Measurements from ENCODE around the gene COX4I1. TPM values are rescaled to one million over a fixed set of nuclear protein-coding genes. Genes with fewer than 3 reads are reported as not detected.

Gene COX4I1
- total and polyA plus RNA-seq, 7 donors: 627 to 1,800 (median 1,031) TPM

- intact Hi-C loops (cut with DNase I): loop anchor here (2.0 to 10.0 kb wide), 3 partner anchors 161 to 699 kb away; no protein-coding TSS in a partner anchor
- DNase-seq (no peak), ATAC-seq (no peak)
- Histone ChIP-seq H3K36me3 (ENCODE audit: insufficient read depth in 1 of 2, low read depth in 1 of 2) (no peaks in the 10 kb centered on the region), H3K27ac (no peak overlapping the region), H3K4me1 (no peaks in the 10 kb centered on the region), H3K4me3 (no peak overlapping the region), H3K9me3 (no peaks in the 10 kb centered on the region), H3K27me3 (ENCODE audit: insufficient read depth in 3 of 3, low read length in 2 of 3) (peaks cover 0 to 22% (median 3%) of the 10 kb centered on the region in 3 donors)
- WGBS, 3 donors: 99 to 100% (median 100%) methylated on average over 1 of the region's 1 CpG
- TF ChIP-seq, protein P1, sequence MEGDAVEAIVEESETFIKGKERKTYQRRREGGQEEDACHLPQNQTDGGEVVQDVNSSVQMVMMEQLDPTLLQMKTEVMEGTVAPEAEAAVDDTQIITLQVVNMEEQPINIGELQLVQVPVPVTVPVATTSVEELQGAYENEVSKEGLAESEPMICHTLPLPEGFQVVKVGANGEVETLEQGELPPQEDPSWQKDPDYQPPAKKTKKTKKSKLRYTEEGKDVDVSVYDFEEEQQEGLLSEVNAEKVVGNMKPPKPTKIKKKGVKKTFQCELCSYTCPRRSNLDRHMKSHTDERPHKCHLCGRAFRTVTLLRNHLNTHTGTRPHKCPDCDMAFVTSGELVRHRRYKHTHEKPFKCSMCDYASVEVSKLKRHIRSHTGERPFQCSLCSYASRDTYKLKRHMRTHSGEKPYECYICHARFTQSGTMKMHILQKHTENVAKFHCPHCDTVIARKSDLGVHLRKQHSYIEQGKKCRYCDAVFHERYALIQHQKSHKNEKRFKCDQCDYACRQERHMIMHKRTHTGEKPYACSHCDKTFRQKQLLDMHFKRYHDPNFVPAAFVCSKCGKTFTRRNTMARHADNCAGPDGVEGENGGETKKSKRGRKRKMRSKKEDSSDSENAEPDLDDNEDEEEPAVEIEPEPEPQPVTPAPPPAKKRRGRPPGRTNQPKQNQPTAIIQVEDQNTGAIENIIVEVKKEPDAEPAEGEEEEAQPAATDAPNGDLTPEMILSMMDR (IDR thresholded peaks at IDR 0.05): no peak
Measured at GRCh38 chr16:85823328-85823920, 23.9 kb downstream of the COX4I1 start.

DNA sequence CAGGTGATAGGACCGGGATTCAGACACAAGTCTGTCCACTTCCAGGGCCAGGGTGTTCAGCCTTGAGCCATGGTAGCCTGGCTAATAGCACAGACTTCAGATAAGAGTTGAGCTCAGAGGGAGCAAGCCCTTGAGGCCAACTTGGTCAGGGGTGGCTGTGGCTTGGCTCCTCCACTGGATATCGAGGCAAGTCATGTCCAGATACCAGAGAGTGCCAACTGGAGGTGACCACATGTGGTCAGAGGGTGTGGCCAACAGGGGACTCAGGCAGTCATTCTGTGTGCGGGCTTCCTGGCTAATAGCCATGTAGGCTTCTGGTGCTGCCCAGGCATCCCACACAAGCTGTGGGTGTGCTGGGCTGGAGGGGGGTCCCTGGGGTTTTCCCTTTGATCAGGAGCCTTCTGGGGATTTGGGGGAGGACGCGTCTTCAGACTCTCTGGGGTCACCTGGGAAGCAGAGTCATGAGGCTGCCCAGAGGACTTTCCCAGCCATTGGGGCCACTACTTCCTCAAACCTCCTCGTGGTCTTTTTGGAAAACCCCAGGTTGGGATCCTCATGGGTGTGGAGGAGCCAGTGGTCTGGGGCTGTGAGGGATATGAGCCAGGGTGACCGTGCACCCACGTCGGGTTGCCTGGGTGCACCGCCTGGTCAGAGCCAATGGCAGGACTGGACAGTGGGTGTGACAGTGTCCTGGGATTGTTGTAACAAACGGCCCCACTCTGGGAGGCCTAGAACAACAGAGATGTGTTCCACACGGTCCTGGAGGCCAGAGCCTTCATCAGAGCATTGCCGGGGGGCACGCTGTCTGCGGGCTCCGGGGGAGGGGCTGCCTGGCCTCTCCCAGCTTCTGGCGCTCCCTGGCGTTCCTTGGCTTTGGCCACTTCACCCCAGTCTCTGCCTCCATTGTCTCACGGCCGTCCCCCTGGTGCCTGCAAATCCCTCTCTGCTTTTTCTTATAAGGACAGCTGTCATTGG is 25.0 kb downstream of the COX4I1 start:
- Histone ChIP-seq H3K36me3 (ENCODE audit: insufficient read depth in 1 of 2, low read depth in 1 of 2) (no peaks in the 10 kb centered on the region), H3K4me1 (no peaks in the 10 kb centered on the region), H3K4me3 (no peak overlapping the region), H3K27me3 (ENCODE audit: insufficient read depth in 3 of 3, low read length in 2 of 3) (peaks cover 0 to 27% (median 3%) of the 10 kb centered on the region in 3 donors), H3K27ac (no peak overlapping the region), H3K9me3 (no peaks in the 10 kb centered on the region)
- 69 to 75% (median 73%) methylated on average over 20 of the region's 20 CpGs for WGBS, 3 donors
- DNase-seq (no peak), ATAC-seq (no peak)
- intact Hi-C loops (cut with DNase I): loop anchor here (5.0 to 10.0 kb wide), 2 partner anchors 160 to 698 kb away; no protein-coding TSS in a partner anchor
- TF ChIP-seq, protein P1 (IDR thresholded peaks at IDR 0.05): no peak

GRCh38 chr16:85825326-85825725 is 25.8 kb downstream of the COX4I1 start:
- TF ChIP-seq, protein P1 (IDR thresholded peaks at IDR 0.05): no peak
- no peaks in the 10 kb centered on the region for H3K36me3 ChIP-seq (ENCODE audit: insufficient read depth in 1 of 2, low read depth in 1 of 2)
- 50 to 54% (median 53%) methylated on average over 9 of the region's 9 CpGs for WGBS, 3 donors
- no peak for ATAC-seq
- intact Hi-C loops (cut with DNase I): loop anchor here in 1 of 2 donors (10.0 kb wide), 1 partner anchor 159 kb away; no protein-coding TSS in a partner anchor
- H3K9me3 ChIP-seq: no peaks in the 10 kb centered on the region
- H3K27ac ChIP-seq: no peak overlapping the region
- H3K4me1 ChIP-seq: no peaks in the 10 kb centered on the region
- H3K4me3 ChIP-seq: no peak overlapping the region
- DNase-seq: no peak
- peaks cover 0 to 30% (median 7%) of the 10 kb centered on the region in 3 donors for H3K27me3 ChIP-seq (ENCODE audit: insufficient read depth in 3 of 3, low read length in 2 of 3)

- H3K27ac ChIP-seq: no peak overlapping the region
- no peak for DNase-seq
- 81 to 84% (median 81%) methylated on average over 16 of the region's 16 CpGs for WGBS, 3 donors
- no peaks in the 10 kb centered on the region for H3K4me1 ChIP-seq
- H3K36me3 ChIP-seq (ENCODE audit: insufficient read depth in 1 of 2, low read depth in 1 of 2): no peaks in the 10 kb centered on the region
- TF ChIP-seq, protein P1 (IDR thresholded peaks at IDR 0.05): no peak
- no peak for ATAC-seq
- H3K4me3 ChIP-seq: no peak overlapping the region
- peaks cover 0 to 41% (median 9%) of the 10 kb centered on the region in 3 donors for H3K27me3 ChIP-seq (ENCODE audit: insufficient read depth in 3 of 3, low read length in 2 of 3)
- H3K9me3 ChIP-seq: no peaks in the 10 kb centered on the region
- intact Hi-C loops (cut with DNase I): loop anchor here in 1 of 2 donors (10.0 kb wide), 1 partner anchor 158 kb away; no protein-coding TSS in a partner anchor
Measured at GRCh38 chr16:85826686-85827247, 27.3 kb downstream of the COX4I1 start.
